Astrocyte of the spinal cord (primary cell): ENCODE results near the gene ARMH3.

Experiments used
- DNase-seq: peaks from one replicate; pipeline ENCODE4 v3.0.0; 2011; ENCODE audit warnings: low read depth, low spot score
- H3K4me3 ChIP-seq: 2 replicates; pipeline ENCODE4 v1.5.1; 2011; ENCODE audit warnings: low read depth, mild to moderate bottlenecking, low read length, moderate library complexity
- CTCF ChIP-seq: IDR thresholded peaks from 2 replicates; pipeline ENCODE4 v1.5.1; 2012; ENCODE audit warnings: low read depth, mild to moderate bottlenecking, low read length, inconsistent platforms
- in situ Hi-C: cut with HindIII; loops from 2 replicates; pipeline ENCODE4 v1.10.0; 2017; ENCODE audit warnings: low sequenced_read_pairs

The ARMH3 gene

GRCh38 chr10:101848408-101848807 is 207.6 kb downstream of the ARMH3 start:
- no peak overlapping the region for H3K4me3 ChIP-seq
- no peak for TF ChIP-seq CTCF
- in situ Hi-C loops: no loop called here
- no peak for DNase-seq

GRCh38 chr10:101845893-101846292 is 210.1 kb downstream of the ARMH3 start:
- TF ChIP-seq CTCF: no peak
- no peak for DNase-seq
- no peak overlapping the region for H3K4me3 ChIP-seq
- in situ Hi-C loops: no loop called here

- no peak within 1 kb of the TSS for H3K4me3 ChIP-seq
- DNase-seq: no peak
- in situ Hi-C loops: no loop called here
- peak; percentile 59 for TF ChIP-seq CTCF
These were observed 212.6 kb downstream of the ARMH3 start, which contains the start of gene KCNIP2 for GRCh38 chr10:101843032-101844021. KCNIP2 (minus strand) TSS chr10:101843800; CDS start chr10:101843568, 232 bp downstream.

- no peak for DNase-seq
- H3K4me3 ChIP-seq: no peak overlapping the region
- in situ Hi-C loops: no loop called here
- no peak for TF ChIP-seq CTCF
These were observed 214.1 kb downstream of the ARMH3 start for GRCh38 chr10:101841826-101842225.

- peak; percentile 84 for DNase-seq
- TF ChIP-seq CTCF: peak; percentile 99
- peak overlapping the region; percentile 39 for H3K4me3 ChIP-seq
- in situ Hi-C loops: no loop called here
These were observed 215.1 kb downstream of the ARMH3 start for GRCh38 chr10:101840741-101841453.

GRCh38 chr10:101840102-101840684 is 215.8 kb downstream of the ARMH3 start:
- H3K4me3 ChIP-seq: peak overlapping the region; percentile 30
- in situ Hi-C loops: no loop called here
- TF ChIP-seq CTCF: no peak
- no peak for DNase-seq
